IMR-90 (cell line): ENCODE measurements around the gene KIAA1328. TPM values are rescaled to one million over a fixed set of nuclear protein-coding genes. Genes with fewer than 3 reads are reported as not detected.

Source experiments
- ATAC-seq: fragments of 200-7000 bp; cut with Tn5 transposase; 2 replicates; pipeline ENCODE4 v1.9.1; 2020; ENCODE audit warnings: low read depth, mild to moderate bottlenecking, moderate library complexity
- BruUV-seq: library from RNA; stranded (reverse); fragments of 400-500 nt; replicated peaks from 2 replicates; lab custom pipeline; 2021; lab: Mats Ljungman, UMichigan
- CTCF ChIA-PET: fragments of 300-600 bp; formaldehyde crosslinking; extraction: SDS; loops from one replicate; lab custom pipeline; 2021; ENCODE audit warnings: antibody characterized with exemption; lab: Yijun Ruan, JAX
- POLR2A ChIA-PET: fragments of 300-600 bp; sonication (Branson Sonifier 250); formaldehyde crosslinking; loops from one replicate; lab custom pipeline; 2022; ENCODE audit warnings: antibody characterized with exemption; ENCODE audit not compliant: unreplicated experiment; lab: Charles Lee
- DNase-seq: peaks from one replicate; pipeline ENCODE4 v3.0.0; 2013
- H2AFZ ChIP-seq: replicated peaks from 2 replicates; pipeline ENCODE3; 2013; ENCODE audit warnings: low read length, mild to moderate bottlenecking; ENCODE audit not compliant: poor library complexity
- H2AK5ac ChIP-seq: 2 replicates; pipeline ENCODE4 v1.6.1; 2013; ENCODE audit warnings: low read depth, low read length, inconsistent platforms
- H2AK9ac ChIP-seq: replicated peaks from 2 replicates; pipeline ENCODE3; 2013; ENCODE audit warnings: mild to moderate bottlenecking, low read depth, low read length, moderate library complexity; ENCODE audit not compliant: poor library complexity
- H2BK120ac ChIP-seq: 2 replicates; pipeline ENCODE4 v1.6.1; 2013; ENCODE audit warnings: low read depth, low read length, inconsistent platforms
- H2BK15ac ChIP-seq: 3 replicates; pipeline ENCODE4 v1.6.1; 2013; ENCODE audit warnings: low read depth, low read length, inconsistent platforms
- H2BK20ac ChIP-seq: 2 replicates; pipeline ENCODE4 v1.6.1; 2013; ENCODE audit warnings: low read depth, mild to moderate bottlenecking, inconsistent platforms, low read length, moderate library complexity
- H2BK5ac ChIP-seq: 2 replicates; pipeline ENCODE4 v1.6.1; 2013; ENCODE audit warnings: mild to moderate bottlenecking, low read depth, low read length, inconsistent platforms; ENCODE audit not compliant: poor library complexity, severe bottlenecking
- H3K14ac ChIP-seq: replicated peaks from 2 replicates; pipeline ENCODE4 v1.6.1; 2013; ENCODE audit warnings: low read depth, low read length, inconsistent platforms
- H3K18ac ChIP-seq: 2 replicates; pipeline ENCODE4 v1.6.1; 2013; ENCODE audit warnings: low read depth, low read length, control low read depth
- H3K23ac ChIP-seq: 2 replicates; pipeline ENCODE4 v1.6.1; 2013; ENCODE audit warnings: low read depth, low read length, inconsistent platforms
- H3K27ac ChIP-seq: 2 replicates; pipeline ENCODE4 v1.5.1; 2013; ENCODE audit warnings: mild to moderate bottlenecking, control low read depth, low read length; ENCODE audit not compliant: insufficient read depth
- H3K27me3 ChIP-seq: 2 replicates; pipeline ENCODE4 v1.6.1; 2013; ENCODE audit warnings: low read length; ENCODE audit not compliant: control insufficient read depth, insufficient read depth
- H3K36me3 ChIP-seq: 2 replicates; pipeline ENCODE4 v1.6.1; 2013; ENCODE audit warnings: low read length, mixed read lengths; ENCODE audit not compliant: control insufficient read depth, insufficient read depth
- H3K4ac ChIP-seq: 2 replicates; pipeline ENCODE4 v1.6.1; 2013; ENCODE audit warnings: low read depth, low read length, inconsistent platforms
- H3K4me1 ChIP-seq: 2 replicates; pipeline ENCODE4 v1.6.1; 2013; ENCODE audit warnings: low read length, mixed read lengths; ENCODE audit not compliant: control insufficient read depth, insufficient read depth
- H3K4me2 ChIP-seq: 2 replicates; pipeline ENCODE4 v1.6.1; 2013; ENCODE audit warnings: low read depth, mild to moderate bottlenecking, control low read depth, low read length, moderate library complexity
- H3K4me3 ChIP-seq: 2 replicates; pipeline ENCODE4 v1.5.1; 2013; ENCODE audit warnings: low read depth, mild to moderate bottlenecking, control low read depth, low read length, moderate library complexity; ENCODE audit not compliant: insufficient read depth
- H3K56ac ChIP-seq: 2 replicates; pipeline ENCODE4 v1.6.1; 2013; ENCODE audit warnings: low read length, inconsistent platforms; ENCODE audit not compliant: insufficient read depth; ENCODE audit errors: extremely low read depth
- H3K79me1 ChIP-seq, 2 experiments: 2 replicates each; pipeline ENCODE4 v1.6.1; 2013; ENCODE audit warnings: low read length in 2 of 2, inconsistent platforms in 1 of 2, low read depth in 1 of 2
- H3K9ac ChIP-seq: 2 replicates; pipeline ENCODE4 v1.6.1; 2013; ENCODE audit warnings: low read depth, low read length, control low read depth
- H3K9me1 ChIP-seq: 2 replicates; pipeline ENCODE4 v1.6.1; 2013; ENCODE audit warnings: low read length, inconsistent platforms; ENCODE audit not compliant: insufficient read depth
- H3K9me3 ChIP-seq: 2 replicates; pipeline ENCODE4 v1.6.1; 2013; ENCODE audit warnings: low read length; ENCODE audit not compliant: control insufficient read depth, insufficient read depth
- H4K20me1 ChIP-seq: 2 replicates; pipeline ENCODE4 v1.6.1; 2013; ENCODE audit warnings: low read length, inconsistent platforms; ENCODE audit not compliant: insufficient read depth
- H4K5ac ChIP-seq: 2 replicates; pipeline ENCODE4 v1.6.1; 2013; ENCODE audit warnings: mild to moderate bottlenecking, low read depth, low read length, control low read depth
- H4K8ac ChIP-seq, 2 experiments: 2 replicates each; pipeline ENCODE4 v1.6.1; 2013; ENCODE audit warnings: low read depth in 2 of 2, low read length in 2 of 2, control low read depth in 1 of 2, inconsistent platforms in 1 of 2
- H4K91ac ChIP-seq: 2 replicates; pipeline ENCODE4 v1.6.1; 2013; ENCODE audit warnings: low read depth, low read length, inconsistent platforms; ENCODE audit not compliant: insufficient read depth
- BHLHE40 ChIP-seq: fragments of 150-350 bp; IDR thresholded peaks from 2 replicates; pipeline ENCODE4 v1.6.1; 2016; ENCODE audit warnings: mild to moderate bottlenecking, low read depth, low read length
- CEBPB ChIP-seq: IDR thresholded peaks from 2 replicates; pipeline ENCODE4 v1.6.1; 2012; ENCODE audit warnings: low read depth, low read length, improper control_type of control experiment
- CHD1 ChIP-seq: IDR thresholded peaks from 2 replicates; pipeline ENCODE4 v1.6.1; 2012; ENCODE audit warnings: low read depth, low read length, improper control_type of control experiment
- FOS ChIP-seq: fragments of 150-350 bp; IDR thresholded peaks from 2 replicates; pipeline ENCODE4 v1.6.1; 2016; ENCODE audit warnings: low read depth, low read length
- MAFK ChIP-seq: IDR thresholded peaks from 2 replicates; pipeline ENCODE4 v1.6.1; 2012; ENCODE audit warnings: low read depth, low read length, improper control_type of control experiment
- MAZ ChIP-seq: IDR thresholded peaks from 2 replicates; pipeline ENCODE4 v1.6.1; 2012; ENCODE audit warnings: low read depth, mild to moderate bottlenecking, low read length, improper control_type of control experiment, moderate library complexity, borderline replicate concordance
- MXI1 ChIP-seq: IDR thresholded peaks from 2 replicates; pipeline ENCODE4 v1.6.1; 2012; ENCODE audit warnings: low read depth, mild to moderate bottlenecking, low read length, moderate library complexity, borderline replicate concordance
- NFE2L2 ChIP-seq: fragments of 150-350 bp; IDR thresholded peaks from 2 replicates; pipeline ENCODE4 v1.6.1; 2016; ENCODE audit warnings: low read depth, mild to moderate bottlenecking, low read length
- POLR2A ChIP-seq: IDR thresholded peaks from 2 replicates; pipeline ENCODE4 v1.6.1; 2012; ENCODE audit warnings: mild to moderate bottlenecking, low read depth, low read length
- RAD21 ChIP-seq: IDR thresholded peaks from 2 replicates; pipeline ENCODE4 v1.6.1; 2012; ENCODE audit warnings: low read length, improper control_type of control experiment
- RCOR1 ChIP-seq: IDR thresholded peaks from 2 replicates; pipeline ENCODE4 v1.6.1; 2012; ENCODE audit warnings: mild to moderate bottlenecking, low read length, improper control_type of control experiment; ENCODE audit not compliant: insufficient replicate concordance
- RFX5 ChIP-seq: IDR thresholded peaks from 2 replicates; pipeline ENCODE4 v1.8.0; 2012; ENCODE audit warnings: low read depth, mild to moderate bottlenecking, low read length, moderate library complexity
- SMC3 ChIP-seq: fragments of 150-350 bp; IDR thresholded peaks from 2 replicates; pipeline ENCODE4 v1.6.1; 2016; ENCODE audit warnings: low read depth, mild to moderate bottlenecking, antibody characterized with exemption, low read length, moderate library complexity
- WGBS, 2 experiments: methylation state at CpG; one replicate each; pipeline versions ENCODE4 v1.1.5 to v1.1.7; 2013; ENCODE audit warnings: missing lambda C conversion rate in 2 of 2; ENCODE audit not compliant: insufficient read length in 1 of 2; ENCODE audit errors: extremely low coverage in 2 of 2; 5-methylcytosine and 5-hydroxymethylcytosine counted together
- dilution Hi-C: fragments of 300-500 bp; cut with HindIII; formaldehyde crosslinking; loops from one replicate; pipeline ENCODE4 v1.14.3; 2018; ENCODE audit warnings: low sequenced_read_pairs; ENCODE audit not compliant: unreplicated experiment
- in situ Hi-C: fragments of 300-500 bp; cut with MboI; formaldehyde crosslinking; loops from 3 replicates; pipeline ENCODE4 v1.14.3; 2019; ENCODE audit warnings: low sequenced_read_pairs, inconsistent platforms, mixed read lengths
- intact Hi-C: fragments of 100-400 bp; cut with micrococcal nuclease; formaldehyde crosslinking; loops from 2 replicates; pipeline ENCODE4 v1.10.0; 2022
- polyA plus RNA-seq, 3 experiments: library from polyadenylated mRNA; depleted of rRNA; stranded (reverse); fragments of >200 nt; gene quantifications; 2 replicates each; pipeline ENCODE4 v1.2.3, GENCODE V29; 2012; ENCODE audit warnings: low replicate concordance in 1 of 3
- total RNA-seq: library from RNA; depleted of rRNA; stranded (reverse); fragments of >200 nt; gene quantifications from 2 replicates; pipeline ENCODE4 v1.2.3, GENCODE V29; 2012
- TF ChIP-seq, protein P1 (sequence below): fragments of 150-350 bp; IDR thresholded peaks from 2 replicates; pipeline ENCODE4 v1.6.1; 2017; ENCODE audit warnings: mild to moderate bottlenecking, antibody characterized with exemption, low read length, low read depth
- TF ChIP-seq, protein P2 (sequence below): fragments of 150-350 bp; IDR thresholded peaks from 2 replicates; pipeline ENCODE4 v1.6.1; 2016; ENCODE audit warnings: low read depth, mild to moderate bottlenecking, low read length, moderate library complexity, borderline replicate concordance
- TF ChIP-seq, protein P3 (sequence below): conservative IDR thresholded peaks from 2 replicates; pipeline ENCODE4 v1.5.1; 2012; ENCODE audit warnings: mild to moderate bottlenecking, low read depth, low read length, improper control_type of control experiment

KIAA1328 gene
- total and polyA plus RNA-seq, 2 of the 4 experiments (the other 2 are of a cell fraction): 2.4 to 7.0 TPM

DNA sequence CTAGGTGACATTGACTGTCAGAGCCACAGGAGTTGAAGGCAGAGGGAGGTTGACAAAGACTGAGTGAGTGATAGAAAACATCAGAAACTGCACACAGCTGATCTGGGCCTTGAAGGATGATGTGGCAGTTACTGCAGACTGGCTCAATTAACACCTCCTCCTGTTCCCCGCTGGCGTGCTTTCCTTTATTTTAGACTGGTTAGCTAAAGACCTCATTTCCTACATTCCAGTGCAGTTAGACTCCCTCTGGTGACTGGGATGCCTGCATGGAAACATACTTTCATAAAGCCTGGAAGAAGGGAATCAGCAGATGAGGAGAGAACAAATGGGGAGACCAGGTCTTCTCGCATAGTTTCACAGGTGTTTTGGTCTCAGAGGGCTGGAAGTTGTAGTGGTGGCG, 7.2 kb upstream of the KIAA1328 start:
- BruUV-seq: no TSS peak
- H3K9ac ChIP-seq: no peak overlapping the region
- H3K14ac ChIP-seq: 0 out of 2 replicates have a peak overlapping the region, but pooled peaks have one; percentile 15
- TF ChIP-seq, protein P1, sequence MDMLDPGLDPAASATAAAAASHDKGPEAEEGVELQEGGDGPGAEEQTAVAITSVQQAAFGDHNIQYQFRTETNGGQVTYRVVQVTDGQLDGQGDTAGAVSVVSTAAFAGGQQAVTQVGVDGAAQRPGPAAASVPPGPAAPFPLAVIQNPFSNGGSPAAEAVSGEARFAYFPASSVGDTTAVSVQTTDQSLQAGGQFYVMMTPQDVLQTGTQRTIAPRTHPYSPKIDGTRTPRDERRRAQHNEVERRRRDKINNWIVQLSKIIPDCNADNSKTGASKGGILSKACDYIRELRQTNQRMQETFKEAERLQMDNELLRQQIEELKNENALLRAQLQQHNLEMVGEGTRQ: no peak
- TF ChIP-seq SMC3: no peak
- no peak for TF ChIP-seq MAZ
- no peak for TF ChIP-seq CEBPB
- no peak for TF ChIP-seq BHLHE40
- no peak for TF ChIP-seq FOS
- TF ChIP-seq, protein P2, sequence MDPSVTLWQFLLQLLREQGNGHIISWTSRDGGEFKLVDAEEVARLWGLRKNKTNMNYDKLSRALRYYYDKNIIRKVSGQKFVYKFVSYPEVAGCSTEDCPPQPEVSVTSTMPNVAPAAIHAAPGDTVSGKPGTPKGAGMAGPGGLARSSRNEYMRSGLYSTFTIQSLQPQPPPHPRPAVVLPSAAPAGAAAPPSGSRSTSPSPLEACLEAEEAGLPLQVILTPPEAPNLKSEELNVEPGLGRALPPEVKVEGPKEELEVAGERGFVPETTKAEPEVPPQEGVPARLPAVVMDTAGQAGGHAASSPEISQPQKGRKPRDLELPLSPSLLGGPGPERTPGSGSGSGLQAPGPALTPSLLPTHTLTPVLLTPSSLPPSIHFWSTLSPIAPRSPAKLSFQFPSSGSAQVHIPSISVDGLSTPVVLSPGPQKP: no peak
- TF ChIP-seq RCOR1: no peak
- no peak for TF ChIP-seq NFE2L2
- TF ChIP-seq MXI1: no peak
- TF ChIP-seq, protein P3, sequence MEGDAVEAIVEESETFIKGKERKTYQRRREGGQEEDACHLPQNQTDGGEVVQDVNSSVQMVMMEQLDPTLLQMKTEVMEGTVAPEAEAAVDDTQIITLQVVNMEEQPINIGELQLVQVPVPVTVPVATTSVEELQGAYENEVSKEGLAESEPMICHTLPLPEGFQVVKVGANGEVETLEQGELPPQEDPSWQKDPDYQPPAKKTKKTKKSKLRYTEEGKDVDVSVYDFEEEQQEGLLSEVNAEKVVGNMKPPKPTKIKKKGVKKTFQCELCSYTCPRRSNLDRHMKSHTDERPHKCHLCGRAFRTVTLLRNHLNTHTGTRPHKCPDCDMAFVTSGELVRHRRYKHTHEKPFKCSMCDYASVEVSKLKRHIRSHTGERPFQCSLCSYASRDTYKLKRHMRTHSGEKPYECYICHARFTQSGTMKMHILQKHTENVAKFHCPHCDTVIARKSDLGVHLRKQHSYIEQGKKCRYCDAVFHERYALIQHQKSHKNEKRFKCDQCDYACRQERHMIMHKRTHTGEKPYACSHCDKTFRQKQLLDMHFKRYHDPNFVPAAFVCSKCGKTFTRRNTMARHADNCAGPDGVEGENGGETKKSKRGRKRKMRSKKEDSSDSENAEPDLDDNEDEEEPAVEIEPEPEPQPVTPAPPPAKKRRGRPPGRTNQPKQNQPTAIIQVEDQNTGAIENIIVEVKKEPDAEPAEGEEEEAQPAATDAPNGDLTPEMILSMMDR: no peak
- no peak for TF ChIP-seq MAFK
- no peak for TF ChIP-seq RFX5
- no peak for TF ChIP-seq RAD21
- no peak for TF ChIP-seq POLR2A
- TF ChIP-seq CHD1: no peak
- H2BK15ac ChIP-seq: no peak overlapping the region
- dilution Hi-C loops (no loop called here), intact Hi-C loops (no loop called here), in situ Hi-C loops (no loop called here)
- H3K79me1 ChIP-seq: peaks cover 22 to 37% of the 10 kb centered on the region in 2 experiments
- no CpG with 5 or more reads among the region's 4 CpGs for WGBS, 2 experiments
- H2AK9ac ChIP-seq: no peak overlapping the region
- no peak overlapping the region for H2AFZ ChIP-seq
- peak overlapping the region in 1 of 2 experiments; percentile 52; a peak in 2 of 4 replicates for H4K8ac ChIP-seq
- H3K56ac ChIP-seq: no peak overlapping the region
- ATAC-seq (peak; percentile 46; the same call in 1 of the 2 replicates), DNase-seq (no peak)
- H3K27me3 ChIP-seq: no peaks in the 10 kb centered on the region
- H3K4me1 ChIP-seq: peaks cover 2% of the 10 kb centered on the region; the same call in 1 of the 2 replicates
- H3K27ac ChIP-seq: no peak overlapping the region
- H3K4me2 ChIP-seq: no peak overlapping the region; the same call in 1 of the 2 replicates
- no peak overlapping the region for H2BK120ac ChIP-seq
- H3K36me3 ChIP-seq: peaks cover 14% of the 10 kb centered on the region
- no peaks in the 10 kb centered on the region for H4K20me1 ChIP-seq
- H3K9me3 ChIP-seq: no peaks in the 10 kb centered on the region
- H3K9me1 ChIP-seq: no peaks in the 10 kb centered on the region
- H2BK20ac ChIP-seq: no peak overlapping the region
- ChIA-PET POLR2A (no interaction called here), CTCF (no interaction called here)
- H2AK5ac ChIP-seq: no peak overlapping the region
- H4K5ac ChIP-seq: no peak overlapping the region; the same call in 1 of the 2 replicates
- no peak overlapping the region; the same call in 1 of the 2 replicates for H3K23ac ChIP-seq
- no peak overlapping the region; the same call in 1 of the 2 replicates for H3K18ac ChIP-seq
- no peak overlapping the region for H4K91ac ChIP-seq
- H3K4me3 ChIP-seq: no peak overlapping the region
- H3K4ac ChIP-seq: no peak overlapping the region
- H2BK5ac ChIP-seq: peak overlapping the region; percentile 30
